GM11168 (cell line): ENCODE results near the gene AP3M1.

ENCODE experiments used
- in situ Hi-C: fragments of 300-500 bp; cut with MboI; formaldehyde crosslinking; loops from one replicate; pipeline ENCODE4 v1.12.0; 2022; ENCODE audit warnings: low sequenced_read_pairs; ENCODE audit not compliant: unreplicated experiment

Gene AP3M1

GRCh38 chr10:74118804-74119203 lies 31.8 kb downstream of the AP3M1 start:
- in situ Hi-C loops: no loop called here

GRCh38 chr10:74117738-74118137 lies 32.9 kb downstream of the AP3M1 start:
- in situ Hi-C loops: no loop called here

DNA sequence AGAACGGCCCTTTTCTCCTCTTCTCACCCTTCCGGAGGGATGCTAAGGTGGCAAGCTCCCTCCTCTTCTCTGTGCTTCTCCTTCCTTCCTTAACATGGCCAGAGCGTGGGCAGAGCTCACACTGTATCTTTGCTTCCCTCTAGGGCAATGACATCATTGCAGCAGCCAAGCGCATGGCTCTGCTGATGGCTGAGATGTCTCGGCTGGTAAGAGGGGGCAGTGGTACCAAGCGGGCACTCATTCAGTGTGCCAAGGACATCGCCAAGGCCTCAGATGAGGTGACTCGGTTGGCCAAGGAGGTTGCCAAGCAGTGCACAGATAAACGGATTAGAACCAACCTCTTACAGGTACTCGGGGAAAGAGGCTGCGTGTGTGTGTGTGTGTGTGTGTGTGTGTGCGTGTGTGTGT lies 36.6 kb downstream of the AP3M1 start:
- in situ Hi-C loops: no loop called here

DNA sequence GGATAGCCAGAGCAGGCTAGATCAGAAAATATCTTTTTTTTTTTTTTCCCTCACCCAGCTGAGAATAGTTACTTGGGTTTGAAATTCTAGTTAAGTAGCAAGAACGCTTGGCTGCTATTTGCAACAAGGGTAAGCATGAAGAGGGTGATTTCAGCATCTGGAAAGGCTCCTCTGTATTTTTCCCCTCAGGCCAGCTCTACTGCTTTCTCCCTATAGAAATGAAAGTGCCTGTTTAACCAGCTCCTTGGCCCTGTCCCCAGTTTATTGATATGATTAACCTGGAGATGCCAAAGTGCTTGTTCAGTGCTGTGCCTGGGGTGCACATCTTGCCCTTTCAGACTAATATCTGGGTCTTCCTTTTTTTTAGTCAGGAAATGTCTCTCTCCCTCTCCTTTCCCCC lies 37.1 kb downstream of the AP3M1 start:
- in situ Hi-C loops: no loop called here

DNA sequence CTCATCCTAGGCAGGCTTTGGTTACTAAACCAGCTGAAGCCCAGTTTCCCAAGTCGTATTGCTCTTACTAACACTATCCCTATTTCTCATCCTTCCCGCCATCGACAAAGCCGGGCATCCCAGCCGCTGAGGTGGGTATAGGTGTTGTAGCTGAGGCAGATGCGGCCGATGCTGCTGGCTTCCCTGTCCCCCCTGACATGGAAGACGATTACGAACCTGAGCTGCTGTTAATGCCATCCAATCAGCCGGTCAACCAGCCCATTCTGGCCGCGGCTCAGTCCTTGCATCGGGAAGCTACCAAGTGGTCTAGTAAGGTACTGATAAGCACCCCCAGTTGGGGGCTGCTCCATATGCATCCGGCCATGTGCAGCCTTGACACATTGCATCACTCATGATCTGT lies 38.8 kb downstream of the AP3M1 start:
- in situ Hi-C loops: no loop called here

DNA sequence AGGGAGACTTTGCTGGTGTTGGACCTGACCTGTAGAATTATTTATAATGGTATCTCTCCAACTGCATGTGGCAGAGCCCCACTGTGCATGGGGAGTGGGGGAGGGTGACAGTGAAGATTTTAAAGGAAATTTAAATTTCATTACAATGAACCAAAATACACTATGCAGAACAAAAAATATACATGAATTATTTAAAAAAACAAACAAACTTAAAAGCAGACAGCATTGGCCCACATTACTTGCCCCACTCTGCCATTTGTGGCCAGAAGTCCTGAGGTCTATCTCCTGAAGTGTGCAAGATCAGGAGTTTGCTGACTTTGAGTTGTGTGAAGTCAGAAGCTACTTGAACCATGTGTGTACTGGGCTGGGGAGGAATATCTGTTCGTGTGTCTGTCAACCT lies 40.5 kb downstream of the AP3M1 start:
- in situ Hi-C loops: no loop called here

- in situ Hi-C loops: no loop called here
These were observed 41.2 kb downstream of the AP3M1 start for GRCh38 chr10:74109452-74109851.

DNA sequence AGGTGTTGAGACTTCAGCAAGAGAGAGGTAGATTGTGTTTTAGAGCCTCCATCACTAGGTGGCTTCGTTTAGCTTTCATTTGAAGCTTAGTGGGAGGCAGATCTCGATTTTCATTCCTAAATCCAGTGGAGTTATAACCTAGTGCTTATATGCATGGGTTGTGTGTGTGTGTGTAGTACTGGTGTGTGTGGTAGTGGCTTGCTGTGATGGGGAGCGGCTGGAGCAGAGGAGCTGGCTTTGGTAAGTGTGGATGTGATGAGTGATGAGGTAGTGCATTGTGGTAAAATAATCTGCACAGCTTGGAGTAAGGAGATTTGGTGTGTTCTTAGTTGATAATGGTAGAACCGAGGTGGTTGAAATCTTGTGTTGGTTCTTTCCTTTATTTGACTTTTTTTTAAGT lies 43.2 kb downstream of the AP3M1 start:
- in situ Hi-C loops: no loop called here

- in situ Hi-C loops: no loop called here
These were observed 45.6 kb downstream of the AP3M1 start for GRCh38 chr10:74104996-74105395.

DNA sequence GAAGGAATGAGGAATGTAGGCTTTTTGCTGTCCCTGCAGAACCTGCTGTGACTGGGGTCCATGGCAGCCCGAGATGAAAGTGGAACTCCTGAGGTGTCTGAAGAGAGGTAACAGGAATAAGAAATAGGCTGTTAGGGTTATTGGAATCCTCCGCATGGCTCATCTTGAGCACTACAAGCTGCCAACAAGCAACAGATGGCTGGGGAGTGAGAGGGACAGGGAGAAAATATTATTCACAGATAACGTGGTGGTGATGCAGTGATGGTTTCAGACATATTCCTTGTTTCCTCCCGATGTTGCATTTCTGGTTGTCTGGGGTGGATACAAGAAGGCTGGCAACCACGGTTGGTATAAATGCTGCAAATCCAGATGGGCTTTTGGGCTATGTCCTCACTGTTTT lies 46.1 kb downstream of the AP3M1 start:
- in situ Hi-C loops: no loop called here

DNA sequence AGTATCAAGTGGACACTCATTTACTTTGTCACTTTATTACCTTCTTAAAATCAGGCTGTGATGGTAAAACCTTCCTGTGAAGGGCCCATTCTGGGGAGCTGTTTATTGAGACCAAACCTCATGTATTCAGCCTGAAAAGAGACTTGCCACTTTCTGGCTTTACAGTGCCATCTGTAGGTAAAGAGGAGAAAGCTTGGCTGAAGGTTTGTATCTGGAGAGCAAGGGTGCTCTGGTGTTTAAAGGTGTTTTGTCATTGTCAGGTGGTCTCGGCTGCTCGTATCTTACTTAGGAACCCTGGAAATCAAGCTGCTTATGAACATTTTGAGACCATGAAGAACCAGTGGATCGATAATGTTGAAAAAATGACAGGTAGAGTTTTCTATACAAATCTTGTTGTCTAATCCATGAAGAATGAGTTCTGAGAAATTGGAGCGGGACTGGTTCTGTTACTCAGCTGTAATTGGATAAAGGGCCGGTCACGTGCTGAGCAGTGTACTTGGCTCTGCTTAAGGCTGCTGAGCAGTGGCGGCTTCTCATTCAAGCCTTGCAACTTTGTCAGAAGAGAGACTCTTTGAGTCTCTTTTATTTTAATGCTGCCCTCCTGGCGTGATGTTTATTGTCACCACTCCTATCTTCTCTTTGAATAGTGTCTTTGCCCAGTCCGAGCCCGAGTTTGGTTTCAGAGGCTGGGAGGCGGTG lies 46.9 kb downstream of the AP3M1 start:
- in situ Hi-C loops: no loop called here

DNA sequence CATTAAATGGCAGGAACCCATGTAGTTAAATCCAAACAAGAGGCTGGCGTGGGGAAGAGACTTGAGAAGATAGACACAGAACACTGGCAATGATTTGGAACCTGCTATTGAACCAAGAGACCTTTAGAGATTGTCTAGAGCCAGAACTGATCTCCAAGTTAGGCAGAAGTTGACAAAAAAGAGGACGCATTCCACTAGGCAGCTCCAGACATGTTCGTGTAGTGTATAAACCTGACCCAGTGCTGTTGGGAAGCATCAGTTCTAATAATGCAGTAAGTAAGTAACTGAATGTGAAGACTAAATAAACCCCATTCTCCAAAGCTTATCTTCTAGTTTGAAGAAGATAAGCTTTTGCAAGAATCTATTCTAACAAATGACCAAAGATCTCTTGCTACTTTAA lies 50.8 kb downstream of the AP3M1 start:
- in situ Hi-C loops: loop anchor here (10.0 kb wide), 1 partner anchor 215 kb away; no protein-coding TSS in a partner anchor

GRCh38 chr10:74099420-74099819 lies 51.2 kb downstream of the AP3M1 start:
- in situ Hi-C loops: loop anchor here (10.0 kb wide), 1 partner anchor 215 kb away; no protein-coding TSS in a partner anchor

- in situ Hi-C loops: loop anchor here (10.0 kb wide), 1 partner anchor 213 kb away; no protein-coding TSS in a partner anchor
These were observed 52.9 kb downstream of the AP3M1 start for GRCh38 chr10:74097776-74098175.

DNA sequence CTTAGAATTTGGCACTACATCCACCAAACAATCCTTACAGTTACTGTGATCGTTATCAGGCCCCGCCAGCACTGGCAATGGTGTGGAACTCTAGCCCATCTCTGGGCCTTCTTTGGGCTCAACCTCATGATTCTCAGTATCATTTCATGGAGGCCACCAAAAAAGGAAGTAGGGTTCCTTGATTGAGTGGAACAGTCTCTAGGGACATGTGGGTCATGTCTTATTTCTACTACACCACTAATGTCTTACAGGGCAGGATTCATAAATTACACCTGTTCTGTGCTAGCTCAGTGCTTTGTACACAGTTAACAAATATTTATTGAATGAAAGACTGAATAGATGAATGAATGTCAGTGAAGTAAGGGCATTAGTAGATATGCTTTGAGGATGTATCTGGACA lies 53.9 kb downstream of the AP3M1 start:
- in situ Hi-C loops: loop anchor here (10.0 kb wide), 1 partner anchor 212 kb away; no protein-coding TSS in a partner anchor

GRCh38 chr10:74094231-74094630 lies 56.4 kb downstream of the AP3M1 start:
- in situ Hi-C loops: loop anchor here (10.0 kb wide), 1 partner anchor 209 kb away; no protein-coding TSS in a partner anchor

- in situ Hi-C loops: loop anchor here (10.0 kb wide), 1 partner anchor 209 kb away; no protein-coding TSS in a partner anchor
These were observed 57.0 kb downstream of the AP3M1 start for GRCh38 chr10:74093530-74094164.

DNA sequence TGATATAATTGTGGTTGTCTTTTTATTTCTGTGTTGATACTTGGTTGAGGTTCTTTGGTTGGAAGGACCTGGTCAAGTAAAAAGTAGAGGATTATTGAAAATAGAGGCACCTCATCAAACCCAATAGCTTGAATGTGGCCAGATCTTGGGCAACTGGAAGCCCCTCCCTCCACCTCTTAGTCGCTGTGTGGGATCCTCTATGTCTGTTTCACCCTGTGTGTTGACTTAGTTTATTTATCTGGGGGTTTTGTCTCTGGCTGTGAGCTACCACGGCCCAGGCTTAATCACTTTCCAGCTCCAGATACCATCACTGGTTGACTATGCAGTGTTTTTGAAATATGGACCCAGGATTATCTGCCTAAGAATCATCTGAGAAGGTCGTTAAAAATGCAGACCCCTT lies 58.3 kb downstream of the AP3M1 start:
- in situ Hi-C loops: loop anchor here (10.0 kb wide), 1 partner anchor 208 kb away; no protein-coding TSS in a partner anchor

GRCh38 chr10:74088722-74089121 lies 61.9 kb downstream of the AP3M1 start:
- in situ Hi-C loops: no loop called here

DNA sequence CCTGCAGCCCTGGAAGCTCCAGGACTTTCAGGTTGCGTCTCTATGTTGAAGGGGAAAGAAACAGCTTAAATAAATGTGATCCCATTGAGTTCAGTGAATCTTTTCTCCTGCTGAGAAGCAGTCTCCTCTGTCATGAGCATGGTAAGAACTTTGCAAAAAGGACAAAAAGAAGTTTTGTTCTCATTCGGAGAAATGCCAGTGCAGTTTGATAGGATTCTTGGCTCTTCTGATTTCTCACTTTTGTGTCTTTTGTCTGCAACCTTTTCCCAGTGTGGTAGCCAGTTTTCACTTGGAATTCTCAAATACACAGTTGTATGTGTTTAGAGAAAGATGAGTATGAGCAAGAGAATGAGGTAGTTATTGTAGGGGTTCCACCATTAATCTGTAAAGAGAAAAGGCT lies 64.3 kb downstream of the AP3M1 start:
- in situ Hi-C loops: no loop called here

GRCh38 chr10:74084955-74085354 lies 65.7 kb downstream of the AP3M1 start:
- in situ Hi-C loops: no loop called here

DNA sequence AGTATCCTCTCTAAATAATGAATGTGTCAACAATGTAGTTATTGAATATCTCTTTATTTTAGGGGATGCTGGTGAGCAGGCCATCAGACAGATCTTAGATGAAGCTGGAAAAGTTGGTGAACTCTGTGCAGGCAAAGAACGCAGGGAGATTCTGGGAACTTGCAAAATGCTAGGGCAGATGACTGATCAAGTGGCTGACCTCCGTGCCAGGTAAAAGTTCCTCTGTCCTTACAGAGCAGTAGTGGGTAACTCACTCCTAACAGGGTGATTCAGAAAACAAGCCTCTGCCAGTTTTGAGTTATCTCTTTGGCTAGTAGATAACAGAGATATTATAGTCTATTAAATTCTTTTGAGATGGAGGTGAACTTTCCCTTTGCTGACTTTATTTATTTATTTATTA lies 67.3 kb downstream of the AP3M1 start:
- in situ Hi-C loops: no loop called here
